Measurements from ENCODE around the gene MTUS2.

Gene MTUS2

GRCh38 chr13:28794396-28794795 is 25.7 kb upstream of the MTUS2 start:
- Histone ChIP-seq H3K9me2 (replicated peaks; ENCODE audit: control insufficient read depth, low read length) (no peaks in the 10 kb centered on the region), H3K9me3 (ENCODE audit: control insufficient read depth, insufficient read depth, low read length) (no peaks in the 10 kb centered on the region), H3K79me2 (ENCODE audit: control insufficient read depth, low read length) (no peaks in the 10 kb centered on the region), H3K4me1 (ENCODE audit: control insufficient read depth, low read length) (no peaks in the 10 kb centered on the region), H3F3A (ENCODE audit: control insufficient read depth, insufficient read depth) (no peaks in the 10 kb centered on the region), H3K27me3 (ENCODE audit: control insufficient read depth, low read length) (peaks cover 10% of the 10 kb centered on the region), H3K4me3 (ENCODE audit: low read length) (no peak overlapping the region), H3K36me3 (ENCODE audit: control insufficient read depth, low read length) (no peaks in the 10 kb centered on the region), H3K27ac (ENCODE audit: low read depth, low read length) (no peak overlapping the region), H3K4me2 (ENCODE audit: low read length) (no peak overlapping the region), H4K20me1 (ENCODE audit: control insufficient read depth, insufficient read depth, low read depth, low read length) (no peaks in the 10 kb centered on the region)
- no peak for TF ChIP-seq EZH2phosphoT487 (IDR thresholded peaks at IDR 0.05; ENCODE audit: borderline replicate concordance, low read length)
- TF ChIP-seq CTCF (IDR thresholded peaks at IDR 0.05; ENCODE audit: low read depth, low read length, poor library complexity, severe bottlenecking) = no peak

- Histone ChIP-seq H3K4me1 (ENCODE audit: control insufficient read depth, low read length) (no peaks in the 10 kb centered on the region), H3K27ac (ENCODE audit: low read depth, low read length) (no peak overlapping the region), H3K4me2 (ENCODE audit: low read length) (no peak overlapping the region), H3F3A (ENCODE audit: control insufficient read depth, insufficient read depth) (no peaks in the 10 kb centered on the region), H3K9me2 (replicated peaks; ENCODE audit: control insufficient read depth, low read length) (no peaks in the 10 kb centered on the region), H3K27me3 (ENCODE audit: control insufficient read depth, low read length) (peaks cover 10% of the 10 kb centered on the region), H3K4me3 (ENCODE audit: low read length) (no peak overlapping the region), H4K20me1 (ENCODE audit: control insufficient read depth, insufficient read depth, low read depth, low read length) (no peaks in the 10 kb centered on the region), H3K79me2 (ENCODE audit: control insufficient read depth, low read length) (no peaks in the 10 kb centered on the region), H3K36me3 (ENCODE audit: control insufficient read depth, low read length) (no peaks in the 10 kb centered on the region), H3K9me3 (ENCODE audit: control insufficient read depth, insufficient read depth, low read length) (no peaks in the 10 kb centered on the region)
- TF ChIP-seq CTCF (IDR thresholded peaks at IDR 0.05; ENCODE audit: low read depth, low read length, poor library complexity, severe bottlenecking) (no peak), EZH2phosphoT487 (IDR thresholded peaks at IDR 0.05; ENCODE audit: borderline replicate concordance, low read length) (no peak)
These were observed 23.2 kb upstream of the MTUS2 start for GRCh38 chr13:28796938-28797257.

- no peaks in the 10 kb centered on the region for H4K20me1 ChIP-seq (ENCODE audit: control insufficient read depth, insufficient read depth, low read depth, low read length)
- no peaks in the 10 kb centered on the region for H3K36me3 ChIP-seq (ENCODE audit: control insufficient read depth, low read length)
- H3K9me3 ChIP-seq (ENCODE audit: control insufficient read depth, insufficient read depth, low read length) = peaks cover 4% of the 10 kb centered on the region; the same call in 1 of the 2 replicates
- H3F3A ChIP-seq (ENCODE audit: control insufficient read depth, insufficient read depth) = no peaks in the 10 kb centered on the region
- H3K4me2 ChIP-seq (ENCODE audit: low read length) = no peak overlapping the region
- H3K9me2 ChIP-seq (replicated peaks; ENCODE audit: control insufficient read depth, low read length) = no peaks in the 10 kb centered on the region
- no peaks in the 10 kb centered on the region for H3K79me2 ChIP-seq (ENCODE audit: control insufficient read depth, low read length)
- H3K27ac ChIP-seq (ENCODE audit: low read depth, low read length) = no peak overlapping the region
- no peak overlapping the region for H3K4me3 ChIP-seq (ENCODE audit: low read length)
- no peak for TF ChIP-seq EZH2phosphoT487 (IDR thresholded peaks at IDR 0.05; ENCODE audit: borderline replicate concordance, low read length)
- peak; percentile 79 for TF ChIP-seq CTCF (IDR thresholded peaks at IDR 0.05; ENCODE audit: low read depth, low read length, poor library complexity, severe bottlenecking)
- H3K4me1 ChIP-seq (ENCODE audit: control insufficient read depth, low read length) = no peaks in the 10 kb centered on the region
- no peaks in the 10 kb centered on the region for H3K27me3 ChIP-seq (ENCODE audit: control insufficient read depth, low read length)
These were observed 14.8 kb upstream of the MTUS2 start for GRCh38 chr13:28805193-28805819.

Data from DOHH2 (cell line).